Measurements from ENCODE around the gene FARSB. TPM values are rescaled to one million over a fixed set of nuclear protein-coding genes. Genes with fewer than 3 reads are reported as not detected.

FARSB gene
- total RNA-seq, 1 donor from 2014 or later, result 57.4 TPM

GRCh38 chr2:222544661-222545060, 111.2 kb downstream of the FARSB start:
- no peak overlapping the region for H3K27ac Mint-ChIP-seq
- no peak overlapping the region for H3K4me3 Mint-ChIP-seq
- H3K36me3 Mint-ChIP-seq (ENCODE audit: low read depth), result no peaks in the 10 kb centered on the region
- peaks cover 8% of the 10 kb centered on the region for H3K27me3 Mint-ChIP-seq
- intact Hi-C loops (cut with micrococcal nuclease), result no loop called here
- no peaks in the 10 kb centered on the region for H3K4me1 Mint-ChIP-seq
- no peaks in the 10 kb centered on the region for H3K9me3 Mint-ChIP-seq
- DNase-seq, result no peak

- no peaks in the 10 kb centered on the region for H3K36me3 Mint-ChIP-seq (ENCODE audit: low read depth)
- intact Hi-C loops (cut with micrococcal nuclease), result no loop called here
- no peaks in the 10 kb centered on the region for H3K4me1 Mint-ChIP-seq
- no peak overlapping the region for H3K4me3 Mint-ChIP-seq
- no peak overlapping the region for H3K27ac Mint-ChIP-seq
- no peak for DNase-seq
- no peaks in the 10 kb centered on the region for H3K27me3 Mint-ChIP-seq
- H3K9me3 Mint-ChIP-seq, result no peaks in the 10 kb centered on the region
These were observed 117.4 kb downstream of the FARSB start for GRCh38 chr2:222538535-222538934.

- no peaks in the 10 kb centered on the region for H3K4me1 Mint-ChIP-seq
- intact Hi-C loops (cut with micrococcal nuclease), result no loop called here
- no peaks in the 10 kb centered on the region for H3K27me3 Mint-ChIP-seq
- peaks cover 2% of the 10 kb centered on the region for H3K36me3 Mint-ChIP-seq (ENCODE audit: low read depth)
- no peak overlapping the region for H3K27ac Mint-ChIP-seq
- no peak overlapping the region for H3K4me3 Mint-ChIP-seq
- no peaks in the 10 kb centered on the region for H3K9me3 Mint-ChIP-seq
- DNase-seq, result no peak
These were observed 120.4 kb downstream of the FARSB start for GRCh38 chr2:222535477-222535876.

GRCh38 chr2:222532315-222532714, 123.6 kb downstream of the FARSB start:
- Mint-ChIP-seq H3K27me3 (no peaks in the 10 kb centered on the region), H3K9me3 (no peaks in the 10 kb centered on the region), H3K4me1 (no peaks in the 10 kb centered on the region), H3K4me3 (no peak overlapping the region), H3K36me3 (ENCODE audit: low read depth) (peaks cover 6% of the 10 kb centered on the region), H3K27ac (no peak overlapping the region)
- DNase-seq, result no peak
- intact Hi-C loops (cut with micrococcal nuclease), result no loop called here

GRCh38 chr2:222526480-222527277, 129.2 kb downstream of the FARSB start:
- no peak overlapping the region for H3K4me3 Mint-ChIP-seq
- intact Hi-C loops (cut with micrococcal nuclease), result no loop called here
- peaks cover 15% of the 10 kb centered on the region for H3K36me3 Mint-ChIP-seq (ENCODE audit: low read depth)
- H3K4me1 Mint-ChIP-seq, result no peaks in the 10 kb centered on the region
- H3K27ac Mint-ChIP-seq, result no peak overlapping the region
- DNase-seq, result no peak
- no peaks in the 10 kb centered on the region for H3K9me3 Mint-ChIP-seq
- H3K27me3 Mint-ChIP-seq, result no peaks in the 10 kb centered on the region

- Mint-ChIP-seq H3K9me3 (no peaks in the 10 kb centered on the region), H3K27me3 (no peaks in the 10 kb centered on the region), H3K27ac (no peak overlapping the region), H3K4me3 (no peak overlapping the region), H3K4me1 (peaks cover 1% of the 10 kb centered on the region), H3K36me3 (ENCODE audit: low read depth) (peaks cover 17% of the 10 kb centered on the region)
- intact Hi-C loops (cut with micrococcal nuclease), result no loop called here
- no peak for DNase-seq
These were observed 130.1 kb downstream of the FARSB start for GRCh38 chr2:222525811-222526210.

- H3K9me3 Mint-ChIP-seq, result no peaks in the 10 kb centered on the region
- no peak overlapping the region for H3K27ac Mint-ChIP-seq
- H3K36me3 Mint-ChIP-seq (ENCODE audit: low read depth), result peaks cover 15% of the 10 kb centered on the region
- no peak overlapping the region for H3K4me3 Mint-ChIP-seq
- H3K4me1 Mint-ChIP-seq, result peaks cover 3% of the 10 kb centered on the region
- no peak for DNase-seq
- intact Hi-C loops (cut with micrococcal nuclease), result no loop called here
- H3K27me3 Mint-ChIP-seq, result no peaks in the 10 kb centered on the region
These were observed 131.9 kb downstream of the FARSB start for GRCh38 chr2:222523783-222524544.

- no peak overlapping the region for H3K4me3 Mint-ChIP-seq
- no peak for DNase-seq
- H3K4me1 Mint-ChIP-seq, result peaks cover 3% of the 10 kb centered on the region
- H3K27ac Mint-ChIP-seq, result no peak overlapping the region
- no peaks in the 10 kb centered on the region for H3K9me3 Mint-ChIP-seq
- intact Hi-C loops (cut with micrococcal nuclease), result no loop called here
- peaks cover 15% of the 10 kb centered on the region for H3K36me3 Mint-ChIP-seq (ENCODE audit: low read depth)
- H3K27me3 Mint-ChIP-seq, result peaks cover under 1% of the 10 kb centered on the region
These were observed 133.8 kb downstream of the FARSB start for GRCh38 chr2:222522082-222522481.

- H3K4me1 Mint-ChIP-seq, result peaks cover 3% of the 10 kb centered on the region
These were observed 134.8 kb downstream of the FARSB start for GRCh38 chr2:222521099-222521498.

More at GRCh38 chr2:222521099-222521498, 134.8 kb downstream of the FARSB start:
- Mint-ChIP-seq H3K9me3 (no peaks in the 10 kb centered on the region), H3K27ac (no peak overlapping the region), H3K4me3 (no peak overlapping the region), H3K36me3 (ENCODE audit: low read depth) (peaks cover 10% of the 10 kb centered on the region), H3K27me3 (peaks cover 1% of the 10 kb centered on the region)
- DNase-seq, result no peak
- intact Hi-C loops (cut with micrococcal nuclease), result no loop called here

Other genes starting within 250 kb of the FARSB start
- 22.9 and 23.0 TPM in 2 replicates for gene SGPP2, start 231.5 kb downstream of the FARSB start, total RNA-seq
- not detected in 2 replicates for gene MOGAT1, start 15.6 kb upstream of the FARSB start, total RNA-seq
- gene ACSL3, start 204.9 kb upstream of the FARSB start, total RNA-seq, result 67.5 and 78.1 TPM in 2 replicates

Data from activated CD4-positive, alpha-beta T cell treated with anti-CD3 and anti-CD28 coated beads, Interleukin-2, amount 10 ng/mL, durations not matched to agents 24 days and 14 days (primary cell).